Measurements from ENCODE around the gene TRPV4.

The TRPV4 gene

GRCh38 chr12:109827566-109828550 is 5.3 kb downstream of the TRPV4 start:
- no peak for DNase-seq

GRCh38 chr12:109827080-109827479 is 6.1 kb downstream of the TRPV4 start:
- no peak for DNase-seq

GRCh38 chr12:109824731-109825130 is 8.5 kb downstream of the TRPV4 start:
- DNase-seq = no peak

GRCh38 chr12:109822951-109823411 is 10.2 kb downstream of the TRPV4 start:
- DNase-seq = no peak

GRCh38 chr12:109822416-109822815 is 10.8 kb downstream of the TRPV4 start:
- DNase-seq = no peak

- DNase-seq = no peak
Observed at GRCh38 chr12:109821968-109822367, 11.2 kb downstream of the TRPV4 start.

- DNase-seq = no peak
Observed at GRCh38 chr12:109820816-109821381, 12.3 kb downstream of the TRPV4 start.

- no peak for DNase-seq
Observed at GRCh38 chr12:109818905-109819500, 14.2 kb downstream of the TRPV4 start.

- DNase-seq = no peak
Observed at GRCh38 chr12:109818253-109818652, 14.9 kb downstream of the TRPV4 start.

GRCh38 chr12:109817627-109818231 is 15.5 kb downstream of the TRPV4 start:
- DNase-seq = no peak

GRCh38 chr12:109816870-109817269 is 16.3 kb downstream of the TRPV4 start:
- no peak for DNase-seq

- DNase-seq = no peak
Observed at GRCh38 chr12:109815757-109816617, 17.2 kb downstream of the TRPV4 start.

GRCh38 chr12:109815225-109815624 is 18.0 kb downstream of the TRPV4 start:
- no peak for DNase-seq

GRCh38 chr12:109814600-109815150 is 18.5 kb downstream of the TRPV4 start:
- no peak for DNase-seq

GRCh38 chr12:109813810-109814416 is 19.3 kb downstream of the TRPV4 start:
- DNase-seq = no peak

GRCh38 chr12:109811624-109811995 is 21.6 kb downstream of the TRPV4 start:
- no peak for DNase-seq

GRCh38 chr12:109810954-109811623 is 22.1 kb downstream of the TRPV4 start:
- DNase-seq = no peak

- no peak for DNase-seq
Observed at GRCh38 chr12:109808876-109809646, 24.1 kb downstream of the TRPV4 start.

GRCh38 chr12:109807954-109808643 is 25.1 kb downstream of the TRPV4 start:
- DNase-seq = no peak
